NCI-H82 treated with DMSO at 0.1 percent for 48 hours (cell line): Measurements from ENCODE around the gene BRCA2.

ENCODE experiments used
- DNase-seq: peaks from one replicate; lab custom pipeline; 2025; ENCODE audit not compliant: unreplicated experiment; lab: John Stamatoyannopoulos, UW

The BRCA2 gene

GRCh38 chr13:32428581-32429432 lies 113.5 kb downstream of the BRCA2 start:
- no peak for DNase-seq

GRCh38 chr13:32429433-32429909 lies 114.2 kb downstream of the BRCA2 start:
- no peak for DNase-seq

- no peak for DNase-seq
Measured at GRCh38 chr13:32430018-32430747, 114.9 kb downstream of the BRCA2 start.

- DNase-seq, result no peak
Measured at GRCh38 chr13:32431361-32431760, 116.1 kb downstream of the BRCA2 start.

- DNase-seq, result no peak
Measured at GRCh38 chr13:32432856-32433255, 117.5 kb downstream of the BRCA2 start.

- no peak for DNase-seq
Measured at GRCh38 chr13:32438871-32439270, 123.6 kb downstream of the BRCA2 start.

- DNase-seq, result no peak
Measured at GRCh38 chr13:32443111-32443510, 127.8 kb downstream of the BRCA2 start.

- no peak for DNase-seq
Measured at GRCh38 chr13:32445461-32445860, 130.2 kb downstream of the BRCA2 start.

- no peak for DNase-seq
Measured at GRCh38 chr13:32446220-32446619, 130.9 kb downstream of the BRCA2 start.

GRCh38 chr13:32446773-32447465 lies 131.6 kb downstream of the BRCA2 start:
- DNase-seq, result peak; percentile 6

GRCh38 chr13:32447894-32448623 lies 132.8 kb downstream of the BRCA2 start:
- no peak for DNase-seq

- DNase-seq, result no peak
Measured at GRCh38 chr13:32448972-32449371, 133.7 kb downstream of the BRCA2 start.
